HL-60 (cell line): ENCODE data around the gene HECTD4.

Experiments
- CTCF ChIP-seq: IDR thresholded peaks from one replicate; pipeline ENCODE4 v1.5.1; 2011; ENCODE audit warnings: low read length, control low read depth, inconsistent platforms; ENCODE audit not compliant: insufficient read depth
- GABPA ChIP-seq: IDR thresholded peaks from 2 replicates; pipeline ENCODE4 v1.6.1; 2012; ENCODE audit warnings: low read depth

GRCh38 chr12:112243255-112244110, 138.7 kb downstream of the HECTD4 start:
- TF ChIP-seq CTCF (no peak), GABPA (no peak)
